ENCODE results near the gene SPHKAP. TPM values are rescaled to one million over a fixed set of nuclear protein-coding genes. Genes with fewer than 3 reads are reported as not detected.

SPHKAP gene
- not detected in 2 replicates for total RNA-seq

GRCh38 chr2:228181098-228182019 is at the start of gene SPHKAP:
Gene SPHKAP (minus strand): TSS chr2:228181687. CDS start chr2:228181598, 89 bp downstream.

